GM12878 (cell line): ENCODE measurements around the gene PHACTR1. TPM values are rescaled to one million over a fixed set of nuclear protein-coding genes. Genes with fewer than 3 reads are reported as not detected.

Experiments used
- ATAC-seq: fragments of 200-7000 bp; cut with Tn5 transposase; 3 replicates; pipeline ENCODE4 v1.9.1; 2020; ENCODE audit warnings: mild to moderate bottlenecking, moderate library complexity
- BruUV-seq: library from RNA; stranded (reverse); fragments of 400-500 nt; replicated peaks from 2 replicates; lab custom pipeline; 2021; lab: Mats Ljungman, UMichigan
- CTCF ChIA-PET: fragments of 300-600 bp; sonication (Branson Sonifier 250); formaldehyde crosslinking; extraction: SDS; loops from one replicate; lab custom pipeline; 2021; ENCODE audit warnings: inconsistent platforms; lab: Yijun Ruan, JAX
- POLR2A ChIA-PET: fragments of 350-600 bp; formaldehyde crosslinking; extraction: SDS; loops from one replicate; lab custom pipeline; 2021; ENCODE audit warnings: inconsistent platforms; lab: Charles Lee
- RAD21 ChIA-PET: fragments of 300-600 bp; sonication (Branson Sonifier 250); formaldehyde crosslinking; loops from one replicate; lab custom pipeline; 2023; ENCODE audit warnings: antibody characterized with exemption; ENCODE audit not compliant: unreplicated experiment; lab: Charles Lee
- SMC1A ChIA-PET: fragments of 300-600 bp; sonication (Branson Sonifier 250); formaldehyde crosslinking; loops from one replicate; lab custom pipeline; 2023; ENCODE audit not compliant: unreplicated experiment, uncharacterized antibody; lab: Charles Lee
- DNase-seq: peaks from one replicate; pipeline ENCODE4 v3.0.0-alpha.2; 2011; ENCODE audit warnings: low read depth, low spot score
- FAIRE-seq: peaks from 3 replicates; lab custom pipeline; 2011; peaks lifted over from hg19 to GRCh38; lab: Jason Lieb, UNC
- H2AFZ ChIP-seq: 2 replicates; pipeline ENCODE4 v1.6.0; 2011; ENCODE audit warnings: low read depth, low read length, control low read depth; ENCODE audit not compliant: control insufficient read depth
- H3K27ac ChIP-seq: 2 replicates; pipeline ENCODE4 v1.5.1; 2011; ENCODE audit warnings: control low read depth; ENCODE audit not compliant: control insufficient read depth, insufficient read depth
- H3K27me3 ChIP-seq, 2 experiments: replicated peaks in 1 of 2; 2 replicates each; pipeline versions ENCODE4 v1.6.0 to v1.6.1; 2011; ENCODE audit warnings: low read length in 1 of 2; ENCODE audit not compliant: control insufficient read depth in 2 of 2, insufficient read depth in 2 of 2
- H3K36me3 ChIP-seq, 2 experiments: 2 replicates each; pipeline ENCODE4 v1.5.1; 2011; ENCODE audit warnings: low read length in 1 of 2; ENCODE audit not compliant: control insufficient read depth in 2 of 2, insufficient read depth in 2 of 2
- H3K4me1 ChIP-seq: 2 replicates; pipeline ENCODE4 v1.6.1; 2011; ENCODE audit warnings: mild to moderate bottlenecking, low read length, moderate library complexity, mixed read lengths; ENCODE audit not compliant: control insufficient read depth, insufficient read depth
- H3K4me2 ChIP-seq: 2 replicates; pipeline ENCODE4 v1.6.0; 2011; ENCODE audit warnings: control low read depth; ENCODE audit not compliant: control insufficient read depth, insufficient read depth
- H3K4me3 ChIP-seq: fragments of 200-600 bp; sonication (generic); 2 replicates; pipeline ENCODE4 v1.5.1; 2016
- H3K79me2 ChIP-seq: 2 replicates; pipeline ENCODE4 v1.6.0; 2011; ENCODE audit warnings: low read length; ENCODE audit not compliant: control insufficient read depth, insufficient read depth
- H3K9ac ChIP-seq: 2 replicates; pipeline ENCODE4 v1.8.0; 2011; ENCODE audit warnings: low read length, control low read depth, mixed read lengths; ENCODE audit not compliant: control insufficient read depth, insufficient read depth
- H3K9me3 ChIP-seq: replicated peaks from 3 replicates; pipeline ENCODE4 v1.5.1; 2011; ENCODE audit warnings: mild to moderate bottlenecking, low read length; ENCODE audit not compliant: control insufficient read depth, insufficient read depth
- H4K20me1 ChIP-seq: 2 replicates; pipeline ENCODE4 v1.6.0; 2011; ENCODE audit not compliant: control insufficient read depth, insufficient read depth
- GABPA ChIP-seq: IDR thresholded peaks from 2 replicates; pipeline ENCODE4 v1.6.1; 2014; ENCODE audit warnings: antibody characterized with exemption, low read depth, mild to moderate bottlenecking, inconsistent platforms
- GATAD2B ChIP-seq: fragments of 450-650 bp; conservative IDR thresholded peaks from 2 replicates; pipeline ENCODE4 v1.6.1; 2017; ENCODE audit warnings: low read depth, mild to moderate bottlenecking, moderate library complexity
- PAX8 ChIP-seq: fragments of 450-650 bp; IDR thresholded peaks from 2 replicates; pipeline ENCODE4 v1.6.1; 2017; ENCODE audit warnings: mild to moderate bottlenecking, moderate library complexity
- RB1 ChIP-seq: fragments of 450-650 bp; formaldehyde crosslinking; IDR thresholded peaks from 2 replicates; pipeline ENCODE4 v1.6.1; 2017; ENCODE audit warnings: mild to moderate bottlenecking, borderline replicate concordance
- SREBF1 ChIP-seq: IDR thresholded peaks from 2 replicates; pipeline ENCODE4 v1.6.1; 2012; ENCODE audit warnings: mild to moderate bottlenecking, low read length
- STAT1 ChIP-seq: fragments of 450-650 bp; conservative IDR thresholded peaks from 2 replicates; pipeline ENCODE4 v1.6.1; 2014; ENCODE audit warnings: antibody characterized with exemption, mild to moderate bottlenecking
- TBL1XR1 ChIP-seq: IDR thresholded peaks from 2 replicates; pipeline ENCODE4 v1.6.1; 2012; ENCODE audit warnings: low read depth, low read length, improper control_type of control experiment
- WGBS: methylation state at CpG from one replicate; pipeline ENCODE4 v1.1.6; 2016; ENCODE audit warnings: low lambda C conversion rate; ENCODE audit not compliant: insufficient replicate concordance, insufficient coverage; ENCODE audit errors: missing lambda C conversion rate; 5-methylcytosine and 5-hydroxymethylcytosine counted together
- in situ Hi-C: fragments of 300-500 bp; cut with MboI; formaldehyde crosslinking; loops from 9 replicates; pipeline ENCODE4 v1.14.3; 2018; ENCODE audit warnings: mixed read lengths
- intact Hi-C: fragments of 100-400 bp; cut with micrococcal nuclease; formaldehyde crosslinking; loops from one replicate; pipeline ENCODE4 v1.14.2; 2022; ENCODE audit not compliant: unreplicated experiment
- polyA plus RNA-seq, 11 experiments: library from polyadenylated mRNA; depleted of rRNA in 4 of 11; unstranded in 6 of 11; stranded (reverse) in 5 of 11; fragments of >200 nt; fragmentation: Nextera tagmentation in 4 of 11; fragmentation: Illumina TruSeq in 1 of 11; extraction: Ambion mirVana in 4 of 11; extraction: Trizol in 1 of 11; gene quantifications; 1 replicate in 1 of 11; 2 replicates in 10 of 11; pipeline versions ENCODE4 v1.2.1 to v1.2.3, GENCODE V29; 2011 to 2016; ENCODE audit warnings: inconsistent platforms in 2 of 11, missing spikeins in 2 of 11, low read depth in 1 of 11
- total RNA-seq, 4 experiments: library from RNA; depleted of rRNA in 3 of 4; stranded (reverse); fragments of >200 nt in 3 of 4; fragmentation: Illumina TruSeq in 1 of 4; extraction: Trizol in 1 of 4; gene quantifications; 2 replicates each; pipeline versions ENCODE4 v1.2.1 to v1.2.3, GENCODE V29; 2013 to 2021
- TF ChIP-seq, protein P1 (sequence below): fragments of 450-650 bp; IDR thresholded peaks from 2 replicates; pipeline ENCODE4 v1.6.1; 2017; ENCODE audit warnings: mild to moderate bottlenecking, moderate library complexity

The PHACTR1 gene
- total and polyA plus RNA-seq, 10 of the 15 experiments (the other 5 are each of a cell fraction or from before 2014, with no cell fraction given): 34.2 to 94.6 (median 62.3) TPM

DNA sequence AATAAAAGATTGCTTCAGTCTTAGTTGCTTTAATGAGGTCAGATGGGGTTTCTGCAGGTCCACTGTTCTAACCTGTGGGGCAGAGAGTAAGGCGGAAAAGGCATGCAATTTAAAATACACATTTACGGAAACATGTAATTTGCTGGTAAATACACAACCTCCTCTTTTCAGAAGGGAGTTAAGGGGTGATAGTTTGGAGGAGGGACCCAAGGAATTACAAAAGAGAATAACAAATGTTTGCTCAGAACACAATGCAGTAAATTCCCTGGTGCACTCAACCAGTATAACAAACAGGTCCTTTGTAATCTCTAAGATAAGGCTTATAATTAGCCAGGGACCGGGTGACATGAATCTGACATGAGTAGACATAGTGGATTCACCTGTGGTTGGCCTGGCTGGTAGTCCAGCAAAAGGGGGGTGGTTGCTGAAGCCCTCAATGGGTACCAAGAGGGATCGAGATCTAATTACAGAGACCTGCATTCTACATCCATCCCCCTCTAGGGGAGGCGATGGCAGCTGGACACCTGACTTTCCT, 295.1 kb downstream of the PHACTR1 start:
- Histone ChIP-seq H3K9ac (no peak overlapping the region), H3K4me2 (no peak overlapping the region), H3K27ac (no peak overlapping the region), H2AFZ (no peak overlapping the region), H3K4me1 (no peaks in the 10 kb centered on the region), H4K20me1 (no peaks in the 10 kb centered on the region), H3K79me2 (no peaks in the 10 kb centered on the region), H3K36me3 (no peaks in the 10 kb centered on the region), H3K4me3 (no peak overlapping the region), H3K27me3 (peaks cover 5% of the 10 kb centered on the region in 2 experiments), H3K9me3 (no peaks in the 10 kb centered on the region)
- FAIRE-seq (no peak), ATAC-seq (no peak), DNase-seq (no peak)
- in situ Hi-C loops: no loop called here
- 14% methylated on average over 5 of the region's 5 CpGs for WGBS
- intact Hi-C loops: no loop called here
- RAD21 ChIA-PET: no interaction called here
- TF ChIP-seq GABPA (no peak), PAX8 (no peak), STAT1 (no peak), RB1 (no peak), GATAD2B (no peak), SREBF1 (no peak), TBL1XR1 (no peak)
- TF ChIP-seq, protein P1, sequence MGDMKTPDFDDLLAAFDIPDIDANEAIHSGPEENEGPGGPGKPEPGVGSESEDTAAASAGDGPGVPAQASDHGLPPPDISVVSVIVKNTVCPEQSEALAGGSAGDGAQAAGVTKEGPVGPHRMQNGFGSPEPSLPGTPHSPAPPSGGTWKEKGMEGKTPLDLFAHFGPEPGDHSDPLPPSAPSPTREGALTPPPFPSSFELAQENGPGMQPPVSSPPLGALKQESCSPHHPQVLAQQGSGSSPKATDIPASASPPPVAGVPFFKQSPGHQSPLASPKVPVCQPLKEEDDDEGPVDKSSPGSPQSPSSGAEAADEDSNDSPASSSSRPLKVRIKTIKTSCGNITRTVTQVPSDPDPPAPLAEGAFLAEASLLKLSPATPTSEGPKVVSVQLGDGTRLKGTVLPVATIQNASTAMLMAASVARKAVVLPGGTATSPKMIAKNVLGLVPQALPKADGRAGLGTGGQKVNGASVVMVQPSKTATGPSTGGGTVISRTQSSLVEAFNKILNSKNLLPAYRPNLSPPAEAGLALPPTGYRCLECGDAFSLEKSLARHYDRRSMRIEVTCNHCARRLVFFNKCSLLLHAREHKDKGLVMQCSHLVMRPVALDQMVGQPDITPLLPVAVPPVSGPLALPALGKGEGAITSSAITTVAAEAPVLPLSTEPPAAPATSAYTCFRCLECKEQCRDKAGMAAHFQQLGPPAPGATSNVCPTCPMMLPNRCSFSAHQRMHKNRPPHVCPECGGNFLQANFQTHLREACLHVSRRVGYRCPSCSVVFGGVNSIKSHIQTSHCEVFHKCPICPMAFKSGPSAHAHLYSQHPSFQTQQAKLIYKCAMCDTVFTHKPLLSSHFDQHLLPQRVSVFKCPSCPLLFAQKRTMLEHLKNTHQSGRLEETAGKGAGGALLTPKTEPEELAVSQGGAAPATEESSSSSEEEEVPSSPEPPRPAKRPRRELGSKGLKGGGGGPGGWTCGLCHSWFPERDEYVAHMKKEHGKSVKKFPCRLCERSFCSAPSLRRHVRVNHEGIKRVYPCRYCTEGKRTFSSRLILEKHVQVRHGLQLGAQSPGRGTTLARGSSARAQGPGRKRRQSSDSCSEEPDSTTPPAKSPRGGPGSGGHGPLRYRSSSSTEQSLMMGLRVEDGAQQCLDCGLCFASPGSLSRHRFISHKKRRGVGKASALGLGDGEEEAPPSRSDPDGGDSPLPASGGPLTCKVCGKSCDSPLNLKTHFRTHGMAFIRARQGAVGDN: no peak
- BruUV-seq: no TSS peak
- SMC1A ChIA-PET: no interaction called here
- CTCF ChIA-PET: no interaction called here
- POLR2A ChIA-PET: no interaction called here
